Neural progenitor cell (in vitro differentiated cells): ENCODE results near the gene KCNT1.

Experiments used
- CTCF ChIP-seq: fragments of 200-600 bp; sonication (generic); IDR thresholded peaks from 2 replicates; pipeline ENCODE4 v1.5.1; 2017; ENCODE audit warnings: antibody characterized with exemption, mild to moderate bottlenecking
- EZH2 ChIP-seq: fragments of 200-600 bp; sonication (generic); IDR thresholded peaks from 2 replicates; pipeline ENCODE4 v1.6.1; 2017; ENCODE audit warnings: antibody characterized with exemption, mild to moderate bottlenecking, moderate library complexity

GRCh38 chr9:135700525-135700924, 1.5 kb upstream of the KCNT1 start:
- TF ChIP-seq CTCF (no peak), EZH2 (no peak)
